H1 (cell line): ENCODE measurements around the gene ERCC1. TPM values are rescaled to one million over a fixed set of nuclear protein-coding genes. Genes with fewer than 3 reads are reported as not detected.

Experiments used
- ASH2L ChIP-seq: fragments of 200-600, 300-600 bp; sonication (generic); IDR thresholded peaks from one replicate; pipeline ENCODE4 v1.7.1; 2017; ENCODE audit warnings: low read length
- CHD1 ChIP-seq: IDR thresholded peaks from 2 replicates; pipeline ENCODE4 v1.6.1; 2012; ENCODE audit warnings: low read depth, low read length, improper control_type of control experiment
- CHD7 ChIP-seq: fragments of 300-600 bp; sonication (generic); IDR thresholded peaks from 2 replicates; pipeline ENCODE4 v1.7.1; 2012; ENCODE audit warnings: low read length, moderate library complexity, mild to moderate bottlenecking, inconsistent platforms; ENCODE audit not compliant: insufficient replicate concordance
- HDAC6 ChIP-seq: IDR thresholded peaks from one replicate; pipeline ENCODE4 v1.7.1; 2012; ENCODE audit warnings: low read depth, mild to moderate bottlenecking, inconsistent platforms, low read length, moderate library complexity
- NRF1 ChIP-seq: IDR thresholded peaks from 2 replicates; pipeline ENCODE4 v1.6.1; 2011; ENCODE audit warnings: mild to moderate bottlenecking, low read depth, low read length, improper control_type of control experiment
- PHF8 ChIP-seq: fragments of 200-600 bp; sonication (generic); conservative IDR thresholded peaks from 2 replicates; pipeline ENCODE4 v1.7.1; 2012; ENCODE audit warnings: low read depth, mild to moderate bottlenecking, inconsistent platforms, low read length, moderate library complexity
- TAF1 ChIP-seq: IDR thresholded peaks from 2 replicates; pipeline ENCODE4 v1.6.1; 2011; ENCODE audit warnings: mild to moderate bottlenecking, low read depth, low read length
- polyA plus RNA-seq, 7 experiments: library from polyadenylated mRNA; depleted of rRNA in 3 of 7; stranded (reverse) in 5 of 7; unstranded in 2 of 7; fragments of >200 nt in 5 of 7; fragments of 200-250 nt in 2 of 7; gene quantifications; 1 replicate in 5 of 7; 2 replicates in 1 of 7; 4 replicates in 1 of 7; pipeline versions ENCODE4 v1.2.1 to v1.2.3, GENCODE V29; 2011 to 2013; ENCODE audit warnings: missing spikeins in 2 of 7, mixed read lengths in 2 of 7
- total RNA-seq: library from RNA; stranded (reverse); fragmentation: NEBNext Ultra II Directional; extraction: Animal tissue kit (Norgen Biotek cat#: 25700); gene quantifications from 2 replicates; pipeline ENCODE4 v1.2.1, GENCODE V29; 2021

ERCC1 gene
- total and polyA plus RNA-seq, 2 of the 8 experiments (the other 6 are each of a cell fraction or from before 2014, with no cell fraction given) = 44.7 to 94.2 TPM

GRCh38 chr19:45419396-45419795 lies 4.3 kb downstream of the ERCC1 start (continued):
- TF ChIP-seq CHD7 (no peak), CHD1 (no peak), HDAC6 (no peak), PHF8 (no peak), NRF1 (no peak), TAF1 (no peak), ASH2L (no peak)
